ENCODE data around the gene GUCA2B.

- TF ChIP-seq, protein P1, sequence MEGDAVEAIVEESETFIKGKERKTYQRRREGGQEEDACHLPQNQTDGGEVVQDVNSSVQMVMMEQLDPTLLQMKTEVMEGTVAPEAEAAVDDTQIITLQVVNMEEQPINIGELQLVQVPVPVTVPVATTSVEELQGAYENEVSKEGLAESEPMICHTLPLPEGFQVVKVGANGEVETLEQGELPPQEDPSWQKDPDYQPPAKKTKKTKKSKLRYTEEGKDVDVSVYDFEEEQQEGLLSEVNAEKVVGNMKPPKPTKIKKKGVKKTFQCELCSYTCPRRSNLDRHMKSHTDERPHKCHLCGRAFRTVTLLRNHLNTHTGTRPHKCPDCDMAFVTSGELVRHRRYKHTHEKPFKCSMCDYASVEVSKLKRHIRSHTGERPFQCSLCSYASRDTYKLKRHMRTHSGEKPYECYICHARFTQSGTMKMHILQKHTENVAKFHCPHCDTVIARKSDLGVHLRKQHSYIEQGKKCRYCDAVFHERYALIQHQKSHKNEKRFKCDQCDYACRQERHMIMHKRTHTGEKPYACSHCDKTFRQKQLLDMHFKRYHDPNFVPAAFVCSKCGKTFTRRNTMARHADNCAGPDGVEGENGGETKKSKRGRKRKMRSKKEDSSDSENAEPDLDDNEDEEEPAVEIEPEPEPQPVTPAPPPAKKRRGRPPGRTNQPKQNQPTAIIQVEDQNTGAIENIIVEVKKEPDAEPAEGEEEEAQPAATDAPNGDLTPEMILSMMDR (conservative IDR thresholded peaks at IDR 0.05; ENCODE audit: low read length) = no peak
- TF ChIP-seq EZH2phosphoT487 (IDR thresholded peaks at IDR 0.05; ENCODE audit: borderline replicate concordance) = no peak
Measured at GRCh38 chr1:42162181-42162580, 9.0 kb downstream of the GUCA2B start.

All from Loucy (cell line).